ENCODE data around the gene DNM3. TPM values are rescaled to one million over a fixed set of nuclear protein-coding genes. Genes with fewer than 3 reads are reported as not detected.

The DNM3 gene
- total and polyA plus RNA-seq, 2 of the 8 experiments (the other 6 are each of a cell fraction or from before 2014, with no cell fraction given), result 2.0 to 8.5 TPM

GRCh38 chr1:171879556-171879955, 38.3 kb downstream of the DNM3 start:
- H4K91ac ChIP-seq (replicated peaks; ENCODE audit: insufficient read length, low read length), result no peak overlapping the region
- CTCF ChIA-PET (ENCODE audit: partially characterized antibody), result interaction anchor here (1.1 kb wide), 1 partner anchor 78 kb away, joined by 4 read pairs; no protein-coding TSS in a partner anchor
- no peak overlapping the region for H3K4ac ChIP-seq (replicated peaks; ENCODE audit: insufficient read length, low read depth, low read length)
- H2AK5ac ChIP-seq (ENCODE audit: low read depth, low read length), result no peak overlapping the region
- H3K9ac ChIP-seq (replicated peaks in 1 of 4; ENCODE audit: extremely low read depth in 1 of 4, low read depth in 3 of 4, low read length in 3 of 4), result no peak overlapping the region
- no peaks in the 10 kb centered on the region for H3K79me1 ChIP-seq (ENCODE audit: low read depth, low read length)
- FAIRE-seq, result peak; percentile 50
- no peak overlapping the region for H3K4me3 ChIP-seq (ENCODE audit: extremely low read depth in 1 of 4, insufficient read depth in 2 of 4, low read depth in 3 of 4, low read length in 4 of 4)
- no peaks in the 10 kb centered on the region for H3K36me3 ChIP-seq (ENCODE audit: control insufficient read depth in 2 of 4, insufficient read depth in 4 of 4, low read length in 3 of 4)
- H3K23me2 ChIP-seq (ENCODE audit: low read depth, low read length), result no peaks in the 10 kb centered on the region; the same call in 1 of the 2 replicates
- H3K27ac ChIP-seq (ENCODE audit: low read depth, low read length), result no peak overlapping the region
- no peaks in the 10 kb centered on the region for H3K79me2 ChIP-seq (ENCODE audit: control insufficient read depth in 1 of 2, insufficient read depth in 2 of 2, low read length in 2 of 2)
- H3K27me3 ChIP-seq (replicated peaks in 1 of 4; ENCODE audit: control insufficient read depth in 3 of 4, extremely low read depth in 1 of 4, insufficient read depth in 3 of 4, low read length in 3 of 4), result no peaks in the 10 kb centered on the region
- no peak overlapping the region for H2BK5ac ChIP-seq (ENCODE audit: low read depth, low read length)
- POLR2A ChIA-PET (ENCODE audit: partially characterized antibody), result no interaction called here
- H3K14ac ChIP-seq (ENCODE audit: insufficient read length), result no peak overlapping the region
- H2BK12ac ChIP-seq (ENCODE audit: low read depth, low read length), result no peak overlapping the region
- H2BK15ac ChIP-seq (ENCODE audit: low read length), result no peak overlapping the region
- no peak overlapping the region; the same call in 1 of the 2 replicates for H2AFZ ChIP-seq (ENCODE audit: low read length)
- TF ChIP-seq HDAC6 (IDR thresholded peaks at IDR 0.05; ENCODE audit: low read depth, low read length) (no peak), CHD2 (IDR thresholded peaks at IDR 0.05; ENCODE audit: low read length) (no peak), SRF (IDR thresholded peaks at IDR 0.05; ENCODE audit: low read depth, low read length) (no peak), PHF8 (conservative IDR thresholded peaks at IDR 0.05; ENCODE audit: low read depth, low read length) (no peak), CBX5 (IDR thresholded peaks at IDR 0.05; ENCODE audit: low read depth, low read length) (no peak), BACH1 (IDR thresholded peaks at IDR 0.05; ENCODE audit: low read length) (no peak), MAFK (IDR thresholded peaks at IDR 0.05; ENCODE audit: low read depth, low read length) (no peak), E2F6 (IDR thresholded peaks at IDR 0.05) (no peak), FOSL1 (IDR thresholded peaks at IDR 0.05; ENCODE audit: insufficient read depth, low read depth, low read length) (no peak), NANOG (IDR thresholded peaks at IDR 0.05; ENCODE audit: insufficient read depth, low read depth, low read length, poor library complexity, severe bottlenecking) (no peak)
- no peaks in the 10 kb centered on the region for H4K20me1 ChIP-seq (replicated peaks in 1 of 2; ENCODE audit: control insufficient read depth in 1 of 2, insufficient read depth in 2 of 2, low read length in 2 of 2)
- no peak overlapping the region for H3K18ac ChIP-seq (ENCODE audit: extremely low read depth, low read length)
- peaks cover 0 to 3% (median 0%) of the 10 kb centered on the region in 4 experiments; a peak in 2 of 7 replicates for H3K4me1 ChIP-seq (replicated peaks in 1 of 4; ENCODE audit: control insufficient read depth in 3 of 4, insufficient read depth in 4 of 4, low read length in 3 of 4)
- no peak for DNase-seq (ENCODE audit: low read depth in 1 of 2, low spot score in 2 of 2)
- H4K5ac ChIP-seq (ENCODE audit: insufficient read length, low read depth, low read length), result no peak overlapping the region
- no peak overlapping the region for H3K56ac ChIP-seq (replicated peaks; ENCODE audit: insufficient read length, low read depth, low read length)
- no peak overlapping the region for H2BK20ac ChIP-seq (ENCODE audit: low read length)
- no peak overlapping the region for H2BK120ac ChIP-seq (replicated peaks; ENCODE audit: low read depth, low read length)
- no peak overlapping the region for H3K23ac ChIP-seq (ENCODE audit: insufficient read length)
- H4K8ac ChIP-seq (ENCODE audit: extremely low read depth, insufficient read depth, low read length), result no peak overlapping the region
- 92% methylated on average over 4 of the region's 4 CpGs; no CpG with 5 or more reads in 1 of the 2 experiments for WGBS, 2 experiments (ENCODE audit: extremely low coverage in 1 of 2, insufficient coverage in 1 of 2, insufficient read length in 1 of 2, insufficient replicate concordance in 2 of 2, low coverage in 1 of 2, low lambda C conversion rate in 2 of 2, missing lambda C conversion rate in 1 of 2)
- no peak overlapping the region for H3K4me2 ChIP-seq (ENCODE audit: insufficient read depth in 1 of 2, low read depth in 2 of 2, low read length in 2 of 2)
- H3K9me3 ChIP-seq (ENCODE audit: insufficient read depth in 2 of 2, low read depth in 1 of 2, low read length in 1 of 2), result no peaks in the 10 kb centered on the region

Measured in H1 (cell line).